ENCODE data around the gene CIT.

Gene CIT

DNA sequence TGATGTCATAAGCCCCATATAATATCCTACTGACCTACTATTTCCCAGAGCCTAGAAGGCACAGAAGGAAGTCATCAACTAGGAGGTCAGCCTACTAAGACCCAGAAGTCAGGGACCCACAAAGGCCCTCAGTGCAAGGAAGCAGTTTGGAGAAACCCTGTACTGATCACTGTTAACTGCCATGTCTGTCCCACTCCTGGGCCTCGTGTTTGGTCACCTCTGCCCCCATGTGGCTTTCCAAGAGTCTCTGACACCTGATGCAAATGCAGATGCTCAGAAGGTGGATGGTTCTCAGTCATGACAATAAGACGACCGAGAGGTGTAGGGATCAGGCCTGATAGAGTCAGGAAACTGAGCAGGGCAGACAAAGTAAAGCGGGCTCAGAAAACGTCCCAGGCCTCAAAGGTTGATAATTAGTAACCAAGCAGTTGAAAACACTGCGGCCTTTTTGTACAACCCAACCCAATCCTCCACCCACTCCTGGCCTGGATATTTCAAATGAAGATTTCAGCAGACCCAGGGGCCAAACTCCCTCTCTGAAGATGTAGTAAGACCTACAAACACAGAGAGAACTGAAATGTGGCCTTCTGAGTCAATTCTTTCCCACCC lies 185.8 kb downstream of the CIT start:
- no peak for DNase-seq

DNA sequence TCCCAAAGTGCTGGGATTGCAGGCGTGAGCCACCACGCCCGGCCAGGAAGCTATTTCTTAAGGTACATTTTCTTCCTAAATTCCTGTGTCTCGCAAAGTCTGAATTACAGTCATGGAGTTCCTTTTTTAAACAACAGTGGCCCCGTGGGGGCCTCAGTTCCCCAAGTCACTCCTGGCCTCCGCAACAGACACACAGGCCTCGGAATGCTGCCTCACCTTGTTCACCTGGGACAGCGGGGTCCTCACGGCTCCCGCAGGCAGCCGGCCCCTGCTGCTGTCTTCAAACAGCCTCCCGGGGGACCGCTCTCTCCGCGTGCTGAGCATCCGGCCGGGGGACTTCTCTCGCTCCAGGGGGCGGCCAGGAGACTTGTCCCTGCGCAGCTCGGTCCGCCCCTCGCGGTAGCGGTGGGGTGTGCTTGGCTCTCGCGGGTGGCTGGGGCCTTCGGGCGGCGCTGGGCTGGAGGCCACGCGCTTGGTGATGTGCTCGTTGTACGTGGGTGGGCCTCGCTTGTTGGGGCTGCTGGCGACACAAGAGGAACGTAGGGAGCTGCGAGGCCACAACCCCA lies 187.1 kb downstream of the CIT start:
- DNase-seq: no peak

DNA sequence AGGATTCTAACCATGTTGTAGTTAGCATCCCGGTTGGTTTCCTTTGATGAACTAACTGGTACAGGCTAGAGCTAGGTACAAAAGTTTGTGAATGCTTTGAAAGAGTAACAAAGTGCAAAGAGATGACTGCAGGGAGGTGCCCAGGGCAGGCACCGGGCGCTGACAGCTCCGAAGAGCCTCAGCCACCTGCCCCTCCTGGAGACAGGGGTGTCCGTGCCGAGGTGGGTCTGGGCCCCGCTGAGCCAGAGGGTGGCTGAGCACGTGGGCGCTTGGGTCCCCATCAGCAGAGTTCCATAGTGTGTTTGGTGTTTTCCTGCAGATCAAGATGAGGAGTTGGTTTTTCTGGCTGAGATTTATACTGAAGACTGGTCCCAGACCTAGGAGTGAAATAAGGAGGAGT lies 189.2 kb downstream of the CIT start:
- DNase-seq: no peak

DNA sequence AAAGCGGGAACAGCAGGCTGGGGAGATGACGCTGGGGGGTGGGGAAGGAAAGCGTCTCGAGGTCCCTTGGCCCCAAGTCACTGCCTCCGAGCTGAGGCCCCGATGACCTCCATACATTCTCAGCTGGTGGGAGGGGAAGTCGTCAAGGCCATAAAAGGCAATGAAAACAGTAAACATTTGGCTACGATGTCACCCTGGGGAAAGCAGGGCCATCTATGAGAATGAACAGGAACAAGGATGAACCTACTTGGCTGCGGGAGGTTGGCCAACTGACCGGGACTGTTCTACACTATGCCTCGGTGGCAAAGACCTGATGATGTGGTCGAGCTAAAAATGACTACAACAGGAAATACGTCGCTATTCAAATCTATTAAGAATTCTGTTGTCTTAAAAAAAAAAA lies 189.7 kb downstream of the CIT start:
- DNase-seq: no peak

DNA sequence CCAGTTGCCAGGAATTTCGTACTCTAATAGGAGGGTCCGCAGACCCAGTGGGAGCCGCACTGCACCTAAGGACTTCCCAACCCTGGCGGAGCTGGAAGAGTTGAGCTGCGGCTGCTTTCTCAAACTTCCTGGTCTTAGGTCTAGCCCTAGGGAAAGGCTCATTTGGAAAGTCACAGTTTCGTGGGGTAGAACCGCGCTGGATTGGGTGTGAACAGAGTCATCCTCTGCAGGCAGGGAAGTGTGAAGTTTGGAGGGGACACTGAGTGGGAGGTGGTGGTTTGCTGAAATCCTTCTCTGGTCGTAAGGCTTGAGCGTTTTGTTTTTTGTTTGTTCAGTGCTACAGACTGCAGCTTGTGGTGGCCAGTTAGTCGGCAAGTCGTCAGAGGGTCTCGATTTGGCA lies 190.3 kb downstream of the CIT start:
- DNase-seq: no peak

DNA sequence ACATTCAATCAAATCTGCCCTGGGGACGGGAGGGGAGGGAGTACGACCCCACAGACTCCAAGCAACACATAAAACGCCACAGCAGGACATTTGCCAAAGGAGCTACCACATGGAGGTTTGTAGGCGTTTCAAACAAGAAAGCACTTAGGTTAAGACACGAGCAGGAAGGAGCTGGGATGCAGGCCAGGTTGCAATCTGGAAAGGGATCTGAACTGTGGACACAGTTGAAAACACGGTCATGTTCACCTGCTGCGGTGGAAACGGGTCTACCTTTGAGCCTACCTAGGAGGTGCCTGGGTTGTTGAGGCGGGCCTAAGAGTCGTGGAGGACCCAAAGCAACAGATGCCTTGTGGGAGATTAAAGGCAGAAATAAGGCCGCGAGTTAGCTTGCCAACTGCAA lies 190.8 kb downstream of the CIT start:
- no peak for DNase-seq

DNA sequence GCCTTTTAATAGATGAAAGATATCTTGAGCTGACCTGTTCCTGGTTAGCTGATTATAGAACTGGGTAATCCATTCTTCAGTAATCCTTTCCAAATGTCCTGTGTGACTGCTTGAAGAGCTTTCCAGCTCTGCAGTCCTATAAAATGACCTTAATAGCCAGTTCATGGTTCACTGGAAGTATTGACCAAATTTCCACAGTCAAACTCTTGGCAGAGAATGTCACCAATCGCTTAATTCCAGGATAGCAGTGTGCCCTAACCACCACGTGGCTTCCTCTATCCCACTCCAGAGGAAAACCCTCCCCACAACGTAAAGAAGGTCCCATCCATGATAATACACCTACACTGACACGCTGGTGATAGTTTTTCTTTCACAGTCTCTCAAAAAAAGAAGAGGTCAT lies 191.7 kb downstream of the CIT start:
- no peak for DNase-seq

DNA sequence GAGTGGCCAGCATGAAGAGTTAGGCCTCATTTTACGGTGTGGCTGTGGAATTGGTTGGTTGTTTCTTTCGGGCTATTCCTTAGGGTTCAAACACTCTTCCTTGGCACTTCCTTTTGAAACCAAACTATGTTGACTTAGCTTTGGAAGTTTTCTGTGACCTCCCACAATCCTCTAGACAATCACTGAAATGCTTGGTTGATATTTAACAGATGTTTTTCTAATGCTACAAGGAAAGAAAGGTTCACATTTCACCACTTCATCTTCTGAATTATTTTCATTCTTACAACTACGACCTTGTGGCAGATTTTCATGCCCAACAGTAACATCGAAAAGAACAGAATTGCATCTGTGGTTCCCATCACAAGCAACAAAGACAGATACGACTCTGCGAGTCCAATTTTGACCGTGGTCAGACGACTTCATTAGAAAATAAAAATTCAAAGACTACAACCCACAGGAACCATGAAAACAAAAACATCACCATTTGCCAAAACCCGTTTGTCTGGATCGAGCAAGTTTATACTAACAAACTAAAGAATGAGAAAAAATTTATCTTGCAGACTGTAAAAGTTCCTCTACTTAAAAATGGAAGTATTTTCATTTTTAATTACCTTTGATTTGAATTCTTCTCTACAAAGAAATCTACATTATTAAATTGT lies 192.3 kb downstream of the CIT start:
- DNase-seq: no peak

DNA sequence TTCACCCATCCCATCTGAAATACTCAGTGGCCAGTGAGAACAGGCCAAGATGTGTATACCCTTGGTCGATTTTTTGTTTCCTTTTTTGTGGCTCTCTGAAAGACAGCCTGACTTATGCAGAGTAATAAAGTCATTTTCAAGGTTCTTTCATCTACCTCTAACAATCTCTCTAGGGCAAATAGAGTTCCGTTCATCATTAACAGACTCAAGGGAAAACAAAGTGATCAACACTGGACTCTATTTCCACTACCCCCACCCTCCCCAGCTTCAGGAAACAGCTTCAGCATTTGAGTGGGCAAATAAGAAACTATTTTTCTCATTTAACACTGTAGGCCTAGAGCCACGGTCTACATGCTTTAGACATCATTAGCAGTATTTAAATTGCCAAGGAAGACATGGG lies 193.3 kb downstream of the CIT start:
- DNase-seq: no peak

DNA sequence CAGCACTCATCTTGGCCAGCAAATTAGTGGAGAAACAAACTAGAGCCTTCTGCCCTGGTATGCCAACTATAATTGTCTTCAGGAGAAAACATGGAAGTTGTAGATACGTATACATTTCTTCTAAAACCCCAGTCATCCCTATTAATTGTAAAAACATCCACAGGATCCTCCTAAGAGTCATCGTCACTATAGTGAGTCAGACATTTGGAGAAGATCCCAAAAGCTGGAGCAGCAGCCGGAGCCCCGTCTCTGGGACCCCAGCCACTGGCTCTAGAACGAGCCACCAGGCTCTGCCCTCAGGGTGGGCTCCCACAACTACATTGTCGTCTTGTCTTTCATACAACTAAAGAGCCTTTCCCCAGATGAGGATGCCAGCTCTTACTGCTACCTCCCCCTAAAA lies 193.7 kb downstream of the CIT start:
- DNase-seq: no peak

DNA sequence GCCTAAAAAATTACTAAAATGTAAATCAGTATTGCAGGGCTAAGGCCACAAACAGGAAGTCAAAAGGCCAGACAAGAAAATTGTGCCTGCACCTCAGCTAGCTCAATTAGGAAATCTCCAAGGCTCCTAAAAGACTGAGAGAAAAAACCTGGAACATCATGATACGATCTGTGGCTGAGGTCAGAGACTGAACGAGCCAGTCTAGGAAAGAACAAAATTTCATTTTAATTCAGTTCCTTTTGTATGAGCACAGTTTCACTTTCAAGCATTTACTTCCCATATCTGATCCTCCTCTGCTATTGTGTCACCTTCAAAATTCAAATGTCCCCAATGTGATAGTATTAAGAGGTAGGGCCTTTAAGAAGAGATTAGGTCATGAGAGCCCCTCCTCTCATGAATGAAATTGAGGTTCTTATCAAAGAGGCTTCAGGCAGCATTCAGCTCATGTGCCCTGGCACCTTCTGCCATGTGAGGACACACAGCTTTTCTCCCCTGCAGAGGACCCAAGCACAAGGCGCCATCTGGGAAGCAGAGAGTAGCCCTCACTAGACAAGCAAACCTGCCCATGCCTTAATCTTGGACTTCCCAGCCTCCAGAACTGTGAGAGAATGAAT lies 194.4 kb downstream of the CIT start:
- DNase-seq: no peak

DNA sequence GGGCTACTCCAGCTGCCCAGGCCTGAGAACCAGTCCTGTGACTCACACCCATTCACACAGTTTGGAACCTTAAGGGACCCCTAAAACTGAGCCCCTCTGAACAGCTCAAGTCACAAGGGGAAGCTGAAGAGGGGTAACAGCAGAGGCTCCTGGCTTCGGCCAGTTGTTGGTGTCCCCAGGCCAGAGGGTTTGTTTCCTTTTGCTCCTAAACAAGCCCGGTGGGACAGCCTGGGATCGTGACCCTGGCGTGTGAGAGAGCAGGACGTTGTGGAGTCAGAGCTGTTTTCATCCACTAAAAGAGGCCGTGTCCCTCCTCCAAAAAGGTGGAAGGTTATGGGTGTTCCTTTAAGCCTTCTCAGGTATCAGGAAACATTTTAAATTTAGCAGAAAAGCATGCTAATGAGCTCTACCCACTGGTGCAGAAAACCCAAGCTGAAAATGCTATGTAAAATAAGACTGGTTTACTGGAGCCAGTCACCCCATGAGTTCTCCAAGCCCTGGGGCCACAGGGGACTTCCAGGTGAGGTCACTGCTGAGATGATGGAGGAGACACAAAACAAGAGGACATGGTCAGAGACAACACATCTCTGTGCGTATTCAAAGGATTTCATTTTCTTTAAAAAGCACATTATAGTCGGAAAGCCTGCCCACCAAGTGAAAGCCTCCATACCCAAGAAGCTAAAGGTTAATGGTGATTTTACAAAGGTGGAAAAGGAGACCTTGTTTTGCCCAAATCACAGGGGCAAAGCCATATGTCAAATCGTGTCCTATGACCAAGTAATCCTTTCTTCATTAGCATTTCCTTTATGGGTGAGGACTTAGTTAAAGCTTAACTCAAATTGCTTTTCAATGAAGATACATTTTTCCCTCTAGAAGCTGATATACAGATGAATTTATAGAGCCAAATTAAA lies 195.1 kb downstream of the CIT start:
- no peak for DNase-seq

DNA sequence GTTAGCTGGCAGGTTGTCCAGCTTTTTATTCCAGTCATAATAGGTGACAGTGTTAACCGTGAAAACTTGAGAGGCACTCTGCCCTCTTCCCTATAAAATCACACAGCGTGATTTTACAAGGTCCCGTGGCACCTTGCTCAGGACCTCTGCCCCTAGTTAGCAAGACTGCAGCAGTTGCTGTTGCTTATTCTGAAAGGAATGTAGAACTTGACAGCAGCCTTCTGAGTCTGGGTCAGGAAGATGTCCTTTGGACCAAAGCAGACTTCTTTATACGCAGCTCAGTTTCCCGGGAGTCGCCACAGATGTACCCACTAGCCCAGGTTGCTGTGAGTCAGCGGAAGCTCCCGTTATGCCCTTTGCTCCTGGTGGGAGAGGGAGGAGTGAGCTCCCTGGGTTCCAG lies 196.0 kb downstream of the CIT start:
- no peak for DNase-seq

DNA sequence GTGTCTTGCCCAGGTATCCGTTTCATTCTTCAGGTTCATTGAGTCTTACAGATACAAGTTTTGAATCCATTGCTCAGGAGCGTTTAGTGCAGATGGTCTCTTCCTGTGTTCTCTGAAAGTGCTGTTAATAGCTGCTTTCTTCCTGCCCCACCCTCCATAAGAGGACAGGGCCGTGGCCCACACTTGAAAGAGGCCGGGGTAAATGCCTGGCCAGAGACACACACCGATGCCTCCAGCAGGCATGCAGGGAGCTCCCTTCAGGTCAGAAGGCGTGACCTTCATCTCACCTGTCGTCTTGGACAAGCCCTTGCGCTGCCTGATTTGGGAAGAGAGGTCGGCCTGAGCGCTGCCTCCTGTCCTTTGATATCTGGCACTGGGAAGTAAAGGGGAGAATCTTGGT lies 197.6 kb downstream of the CIT start:
- no peak for DNase-seq

DNA sequence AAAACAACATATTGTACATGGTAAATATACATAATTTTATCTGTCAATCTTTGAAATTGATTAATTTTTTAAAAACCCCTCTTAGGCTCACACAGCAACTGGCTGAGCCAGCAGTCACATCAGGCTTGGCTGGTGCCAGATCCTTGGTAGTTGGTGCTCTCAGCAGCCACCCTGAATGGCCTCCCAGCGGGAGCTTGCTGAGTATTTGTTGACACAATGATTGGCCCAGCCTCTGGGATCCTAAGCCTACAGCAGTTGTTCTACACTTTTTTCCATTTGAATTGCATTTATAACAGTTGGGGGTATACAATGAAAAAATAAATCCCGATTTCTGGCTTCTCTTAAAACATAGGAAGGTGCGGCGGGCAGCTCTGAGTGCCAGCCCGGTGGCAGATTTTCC lies 198.0 kb downstream of the CIT start:
- DNase-seq: no peak

DNA sequence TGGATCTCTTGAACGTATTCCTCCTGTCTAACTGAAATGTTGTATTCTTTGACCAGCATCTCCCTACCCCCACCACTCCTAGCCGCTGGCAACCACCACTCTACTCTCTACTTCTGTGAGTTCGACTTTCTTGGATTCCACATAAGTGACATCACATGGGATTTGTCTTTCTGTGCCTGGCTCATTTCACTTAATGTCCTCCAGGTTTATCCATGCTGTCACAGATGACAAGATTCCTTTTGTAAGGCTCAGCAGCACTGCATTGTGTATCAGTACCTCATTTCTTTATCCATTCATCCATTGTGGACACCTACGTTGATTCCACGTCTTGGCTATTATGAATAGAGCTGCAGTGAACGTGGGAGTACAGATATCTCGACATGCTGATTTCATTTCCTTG lies 198.7 kb downstream of the CIT start:
- DNase-seq: no peak

DNA sequence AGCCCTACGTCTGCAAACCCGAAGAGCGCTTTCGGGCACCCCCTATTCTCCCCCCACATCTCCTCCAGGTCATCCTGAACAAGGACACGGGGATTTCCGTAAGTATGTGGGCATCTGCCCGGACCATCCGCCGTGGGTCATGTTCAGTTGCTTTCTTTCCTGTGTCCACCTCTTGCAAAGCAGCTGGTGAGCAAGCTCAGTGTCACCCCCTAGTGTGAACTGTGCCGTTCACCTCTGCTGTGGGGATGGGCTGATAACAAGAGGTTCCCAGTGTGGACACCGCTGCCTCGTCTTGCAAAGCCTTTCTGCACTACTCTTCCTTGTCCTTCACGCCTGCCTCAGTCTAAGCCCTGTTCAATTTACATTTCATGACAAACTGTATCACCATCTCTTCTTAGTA lies 200.5 kb downstream of the CIT start:
- no peak for DNase-seq

DNA sequence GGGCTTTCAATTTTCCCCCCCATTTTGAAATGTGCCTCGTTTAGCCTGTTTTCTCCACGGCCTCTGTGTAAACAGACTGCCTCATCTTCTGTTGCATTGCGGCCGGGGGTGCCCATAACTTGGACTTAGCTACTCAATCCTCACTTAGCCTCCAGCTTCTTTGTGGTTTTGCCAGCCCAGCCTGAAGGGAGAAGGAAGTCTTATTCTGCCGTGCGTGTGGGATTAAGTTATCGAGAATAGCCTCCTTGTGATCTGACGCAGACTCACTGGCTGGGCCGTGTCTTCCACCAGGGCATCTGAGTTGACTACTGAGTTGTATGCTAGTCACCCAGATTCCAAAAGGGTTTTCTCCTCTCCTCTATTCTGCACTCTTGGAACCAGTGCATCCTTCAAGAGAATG lies 201.1 kb downstream of the CIT start:
- DNase-seq: no peak

DNA sequence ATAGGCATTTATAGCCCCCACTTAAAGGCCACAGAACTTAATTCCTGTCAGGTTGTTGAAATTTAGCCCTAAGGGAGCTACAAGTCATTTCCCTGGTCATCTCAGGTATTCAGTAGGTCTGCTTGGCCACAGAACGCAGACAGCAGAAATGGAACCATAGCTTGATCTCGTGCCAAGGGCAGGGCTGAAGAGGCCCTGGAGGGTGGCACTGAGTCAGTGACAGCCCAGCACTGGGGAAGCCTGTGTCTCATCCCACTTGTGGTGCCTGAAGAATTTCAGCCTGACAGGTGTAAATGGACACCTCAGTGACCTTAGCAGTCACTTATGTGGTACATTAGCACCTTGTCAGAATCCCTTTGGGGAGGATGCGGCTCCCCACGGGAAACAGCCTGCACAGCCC lies 202.6 kb downstream of the CIT start:
- DNase-seq: no peak

DNA sequence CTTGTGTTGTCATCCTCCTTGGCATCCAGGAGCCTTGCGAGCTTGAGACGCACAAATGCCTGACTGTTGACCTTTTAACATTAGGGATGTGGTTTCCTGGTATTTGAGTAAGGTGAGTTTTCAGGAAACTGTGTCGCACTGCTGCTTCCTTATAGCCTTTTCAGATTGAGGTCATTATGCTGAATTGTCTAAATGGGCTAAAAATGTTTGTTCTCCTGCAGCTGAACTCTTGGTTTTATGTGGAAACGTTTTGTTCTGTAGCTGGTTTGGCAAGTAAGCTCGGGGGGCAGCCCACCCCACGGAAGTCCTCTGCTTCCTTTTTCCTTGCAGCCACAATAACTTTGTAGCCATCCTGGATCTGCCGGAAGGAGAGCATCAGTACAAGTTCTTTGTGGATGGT lies 203.5 kb downstream of the CIT start:
- DNase-seq: no peak

DNA sequence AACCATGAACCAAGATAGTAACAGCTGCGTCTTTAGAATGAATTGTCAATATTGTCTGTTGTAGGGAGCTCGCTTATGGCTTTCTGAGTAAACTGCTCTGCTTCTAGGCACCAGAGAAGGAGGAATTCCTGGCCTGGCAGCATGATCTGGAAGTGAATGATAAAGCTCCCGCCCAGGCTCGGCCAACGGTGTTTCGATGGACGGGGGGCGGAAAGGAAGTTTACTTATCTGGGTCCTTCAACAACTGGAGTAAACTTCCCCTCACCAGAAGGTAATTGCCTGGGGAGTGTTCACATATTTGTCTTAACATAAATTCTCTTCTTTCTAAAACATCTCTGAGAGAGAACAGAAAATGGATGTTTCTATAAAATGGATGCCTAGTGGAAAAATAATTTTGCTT lies 204.9 kb downstream of the CIT start:
- DNase-seq: no peak

DNA sequence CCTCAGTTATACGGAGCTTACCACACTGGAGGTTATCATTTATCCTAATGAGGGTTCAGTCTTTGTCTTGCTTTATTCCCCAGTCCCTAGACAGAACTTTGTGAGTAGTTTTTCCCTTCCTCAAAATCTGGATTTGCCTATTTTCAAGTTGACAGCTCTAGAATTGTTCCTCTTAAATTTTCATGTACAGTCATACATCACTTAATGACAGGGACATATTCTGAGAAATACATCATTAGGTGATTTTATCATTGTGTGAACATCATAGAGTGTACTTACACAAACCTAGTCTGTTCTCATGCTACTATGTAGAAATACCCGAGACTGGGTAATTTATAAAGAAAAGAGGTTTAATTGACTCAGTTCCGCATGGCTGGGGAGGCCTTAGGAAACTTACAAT lies 206.1 kb downstream of the CIT start:
- no peak for DNase-seq

DNA sequence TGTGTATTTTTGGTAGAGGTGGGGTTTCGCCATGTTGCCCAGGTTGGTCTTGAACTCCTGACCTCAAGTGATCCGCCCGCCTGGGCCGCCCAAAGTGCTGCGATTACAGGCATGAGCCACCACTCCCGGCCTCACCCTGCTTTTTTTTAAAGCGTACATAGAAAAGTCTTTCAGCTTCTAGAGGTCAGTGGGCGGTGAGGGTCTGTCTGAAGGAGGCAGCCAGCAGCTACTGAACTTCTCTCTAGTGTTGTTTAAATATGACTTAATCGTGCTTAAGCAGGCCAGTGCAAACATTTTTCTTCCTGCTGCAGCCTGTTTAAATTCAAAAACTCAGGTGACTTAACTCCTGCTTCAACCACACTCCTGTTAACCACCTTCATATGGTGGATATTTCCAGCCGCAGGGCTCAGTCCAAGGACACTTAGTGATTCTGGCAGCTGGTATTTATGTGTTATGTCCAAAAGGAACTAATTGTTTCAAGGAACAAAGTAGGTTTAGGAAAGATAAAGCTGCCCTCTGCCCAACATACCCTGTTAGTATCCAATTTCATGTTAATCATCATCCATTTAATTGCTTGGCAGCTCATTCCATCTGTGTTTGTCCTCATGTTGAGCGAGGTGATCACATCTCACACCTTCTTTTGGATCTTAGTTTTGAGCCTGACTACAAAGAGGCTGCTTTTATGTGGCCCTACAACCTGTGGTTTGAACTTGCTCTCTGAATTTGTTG lies 207.2 kb downstream of the CIT start:
- no peak for DNase-seq
